Stimulated activated CD4-positive, alpha-beta T cell treated with anti-CD3 and anti-CD28 coated beads, Interleukin-12 subunit alpha, Interleukin-12 subunit beta, amount 100 ng/mL, for 24 hours (primary cell): ENCODE measurements around the gene CDYL.

Experiments
- DNase-seq, 2 experiments: peaks; one replicate each; pipeline ENCODE4 v3.0.0-alpha.2; 2020; ENCODE audit warnings: low read depth in 2 of 2

Gene CDYL

DNA sequence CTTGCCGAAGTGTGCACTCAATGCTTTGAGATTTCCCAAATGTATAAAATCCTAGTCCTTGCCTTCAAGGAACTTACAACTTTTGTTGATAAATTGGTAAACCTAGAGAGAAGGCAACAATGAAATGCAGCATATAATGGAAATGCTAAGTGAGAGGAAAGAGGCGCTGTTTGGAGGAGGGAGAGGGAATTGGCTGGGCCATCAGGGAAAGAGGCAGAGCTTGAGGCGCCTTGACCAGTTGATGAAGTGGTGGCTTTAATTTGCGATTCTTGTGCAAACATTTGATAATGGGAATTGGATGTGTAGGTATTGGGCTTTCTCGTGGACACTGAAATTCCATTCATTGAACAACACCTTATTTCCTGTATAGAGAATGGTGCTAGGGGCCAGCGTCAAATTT lies 1.9 kb upstream of the CDYL start:
- no peak for DNase-seq

GRCh38 chr6:4774715-4775493 lies 1.3 kb upstream of the CDYL start:
- DNase-seq: no peak

DNA sequence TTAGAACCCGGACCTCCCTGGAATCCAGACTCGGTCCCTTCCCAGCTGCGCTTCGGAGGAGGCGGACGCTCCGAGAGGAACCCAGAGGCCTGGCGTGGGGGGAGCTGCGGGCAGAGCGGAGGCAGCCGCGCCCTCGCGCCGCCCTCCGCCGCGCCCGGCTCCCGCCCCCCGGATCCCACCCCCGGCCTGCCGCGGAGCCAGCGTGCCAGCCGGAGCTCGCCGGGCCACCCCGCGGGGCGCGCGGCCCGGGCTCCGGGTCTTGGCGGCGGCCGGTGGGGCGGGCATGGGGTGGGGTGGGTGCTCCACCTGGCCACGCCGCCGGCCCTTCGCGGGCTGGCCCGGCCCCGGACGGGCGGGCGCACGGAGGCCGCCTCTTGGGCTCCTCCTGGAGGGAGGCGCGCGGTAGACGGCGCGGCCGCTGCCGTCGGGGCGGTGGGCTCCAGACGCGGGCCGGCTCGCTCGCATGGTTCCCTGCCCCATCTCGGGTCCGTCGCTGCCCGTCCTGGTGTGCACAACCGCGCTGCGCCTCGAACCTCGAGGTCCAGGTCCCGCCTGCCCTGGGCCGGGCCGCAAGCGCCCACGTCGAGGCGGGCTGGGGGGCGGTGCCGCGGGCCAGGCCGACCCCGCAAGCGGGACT lies 592 bp upstream of the CDYL start:
- DNase-seq: peak; percentile 33 to 34

- DNase-seq: peak; percentile 12 to 17
Observed at GRCh38 chr6:4776493-4777393, 539 bp downstream of the CDYL start.

GRCh38 chr6:4777394-4777935 lies 1.3 kb downstream of the CDYL start:
- no peak for DNase-seq

DNA sequence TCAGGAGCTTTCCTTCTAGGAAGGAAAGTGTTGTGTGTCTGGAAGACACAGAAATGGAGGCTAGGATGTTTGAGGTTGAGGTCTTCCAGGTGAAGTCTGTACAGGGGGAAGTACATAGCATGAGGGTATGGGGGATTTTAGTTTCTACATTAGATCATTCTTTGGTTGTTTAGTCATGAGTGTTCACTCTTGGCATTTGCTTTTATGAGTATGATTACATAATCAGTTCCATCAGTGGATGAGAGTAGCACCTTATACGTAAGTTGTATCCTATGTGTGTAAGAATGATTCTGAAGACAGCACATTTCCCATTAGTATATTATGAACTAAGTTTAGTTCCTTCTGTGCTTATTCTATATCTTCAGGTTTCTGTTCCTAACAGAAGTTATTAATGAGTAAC lies 1.9 kb downstream of the CDYL start:
- DNase-seq: no peak

- no peak for DNase-seq
Observed at GRCh38 chr6:4780360-4780812, 4.2 kb downstream of the CDYL start.

DNA sequence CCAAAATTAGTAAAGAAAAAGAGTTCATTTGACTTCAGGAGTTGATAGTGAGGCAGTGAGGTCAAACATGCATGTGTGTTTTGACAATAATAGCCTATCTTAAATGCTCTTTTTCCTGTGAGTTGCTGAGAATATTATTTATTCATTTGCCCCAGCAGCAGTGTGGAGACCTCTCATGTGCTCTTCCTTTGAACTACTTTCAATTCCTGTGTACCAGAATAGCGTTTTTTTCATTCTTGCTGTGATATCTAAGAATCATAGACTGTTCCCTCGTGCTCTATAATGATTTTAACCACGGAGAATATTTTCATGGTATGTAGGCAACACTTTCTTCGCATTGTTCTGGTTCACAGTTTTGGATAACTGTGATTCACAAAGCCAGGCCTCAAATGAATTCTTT lies 5.2 kb downstream of the CDYL start:
- no peak for DNase-seq

GRCh38 chr6:4781967-4782575 lies 5.9 kb downstream of the CDYL start:
- DNase-seq: no peak

DNA sequence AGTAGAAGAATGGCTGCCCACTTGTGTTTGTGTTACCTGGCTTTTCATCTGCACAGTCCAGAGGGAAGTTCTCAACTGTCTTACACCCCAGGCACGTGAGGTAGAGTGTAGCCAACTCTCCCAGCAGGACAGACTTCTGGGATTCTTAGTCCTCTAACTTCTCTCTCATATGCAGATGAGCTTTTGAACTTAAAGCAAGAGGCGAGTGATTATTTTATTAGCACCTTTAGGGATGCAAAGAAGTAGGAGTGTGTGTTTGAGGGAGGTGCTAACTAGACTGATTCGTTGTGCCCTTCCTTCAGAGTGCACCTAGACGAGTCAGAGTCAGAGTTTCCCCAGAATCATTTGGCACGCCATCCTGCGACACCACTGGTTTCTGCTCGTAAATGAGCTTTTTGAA lies 10.8 kb downstream of the CDYL start:
- no peak for DNase-seq

GRCh38 chr6:4788482-4788881 lies 12.3 kb downstream of the CDYL start:
- no peak for DNase-seq

DNA sequence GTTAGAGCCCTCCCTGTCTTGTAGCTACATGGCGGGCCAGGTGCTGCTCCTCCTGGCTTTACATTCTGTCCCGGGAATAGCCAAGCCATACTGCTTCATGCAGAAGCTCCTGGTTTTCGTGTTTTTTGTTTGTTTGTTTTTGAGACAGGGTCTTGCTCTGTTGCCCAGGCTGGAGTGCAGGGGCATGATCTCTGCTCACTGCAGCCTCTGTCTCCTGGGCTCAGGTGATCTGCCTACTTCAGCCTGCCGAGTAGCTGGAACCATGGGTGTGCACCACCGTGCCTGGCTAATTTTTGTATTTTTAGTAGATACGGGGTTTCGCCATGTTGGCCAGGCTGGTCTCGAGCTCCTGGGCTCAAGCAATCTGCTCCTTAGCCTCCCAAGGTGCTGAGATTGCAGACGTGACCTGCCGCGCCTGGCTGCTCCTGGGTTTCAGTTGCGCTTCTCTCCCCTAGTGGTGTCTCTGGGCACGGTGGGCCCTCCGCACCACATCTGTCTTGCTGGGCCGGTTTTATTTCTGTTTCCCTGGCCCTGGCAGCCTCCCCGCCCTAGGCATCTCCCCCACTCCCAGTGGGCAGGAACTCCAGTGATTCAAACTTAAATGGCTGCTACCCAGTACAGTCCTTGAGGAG lies 12.9 kb downstream of the CDYL start:
- DNase-seq: no peak

GRCh38 chr6:4790158-4790899 lies 14.1 kb downstream of the CDYL start:
- DNase-seq: no peak

GRCh38 chr6:4794140-4794707 lies 18.0 kb downstream of the CDYL start:
- DNase-seq: no peak

DNA sequence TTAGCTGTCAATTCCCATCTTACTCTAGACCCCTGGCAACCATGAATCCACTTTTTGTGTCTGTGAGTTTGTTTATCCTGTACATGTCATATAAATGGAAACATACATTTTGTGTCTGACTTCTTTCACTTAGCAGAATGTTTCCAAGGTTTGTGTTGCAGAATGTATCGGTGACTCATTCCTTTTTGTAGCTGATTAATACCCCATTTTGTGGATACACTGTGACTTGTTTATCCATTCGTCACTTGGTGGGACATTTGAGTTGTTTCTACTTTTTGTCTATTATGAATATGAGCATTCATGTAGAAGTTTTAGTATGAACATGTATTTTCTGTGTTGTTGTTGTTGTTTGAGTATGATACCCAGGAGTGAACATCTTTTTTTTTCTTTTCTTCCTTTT lies 21.4 kb downstream of the CDYL start:
- DNase-seq: no peak

- DNase-seq: no peak
Observed at GRCh38 chr6:4799912-4800311, 23.7 kb downstream of the CDYL start.

- no peak for DNase-seq
Observed at GRCh38 chr6:4800662-4801061, 24.5 kb downstream of the CDYL start.

DNA sequence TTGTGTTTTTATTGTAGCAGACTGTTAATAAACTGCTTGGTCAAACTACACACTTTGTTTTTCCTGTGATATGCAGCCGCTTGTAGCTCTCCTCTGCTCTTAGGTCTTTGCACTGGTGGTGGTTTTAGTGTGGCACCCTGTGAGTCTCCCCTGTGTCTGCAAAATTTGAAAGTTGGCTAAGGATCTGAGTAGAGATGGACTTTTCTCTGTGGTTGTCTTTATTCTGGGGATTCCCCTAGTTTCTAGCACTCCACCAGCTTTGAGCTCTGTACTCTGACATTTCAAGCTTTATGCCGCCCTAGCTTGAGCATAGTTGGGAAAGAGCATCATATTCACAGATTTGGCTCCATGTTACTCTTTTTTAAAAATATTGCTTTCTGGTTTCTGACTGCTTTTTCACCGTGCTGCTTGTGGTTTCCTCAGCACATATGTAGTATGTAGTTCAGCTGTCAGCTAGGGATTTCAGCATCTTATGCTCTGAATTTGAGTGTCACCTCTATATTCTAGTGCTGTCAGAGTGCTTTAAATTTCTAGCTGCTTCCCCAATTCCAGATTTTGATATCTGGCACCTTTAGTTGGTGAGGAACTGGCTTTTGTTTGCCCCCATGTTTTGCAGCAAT lies 25.4 kb downstream of the CDYL start:
- no peak for DNase-seq

GRCh38 chr6:4802312-4802935 lies 26.2 kb downstream of the CDYL start:
- no peak for DNase-seq
